ENCODE data around the gene OASL. TPM values are rescaled to one million over a fixed set of nuclear protein-coding genes. Genes with fewer than 3 reads are reported as not detected.
A peak's percentile ranks its signal among the peaks of the same experiment; 100 is the strongest.

Gene OASL
- total RNA-seq, 1 experiment from 2014 or later: not detected

DNA sequence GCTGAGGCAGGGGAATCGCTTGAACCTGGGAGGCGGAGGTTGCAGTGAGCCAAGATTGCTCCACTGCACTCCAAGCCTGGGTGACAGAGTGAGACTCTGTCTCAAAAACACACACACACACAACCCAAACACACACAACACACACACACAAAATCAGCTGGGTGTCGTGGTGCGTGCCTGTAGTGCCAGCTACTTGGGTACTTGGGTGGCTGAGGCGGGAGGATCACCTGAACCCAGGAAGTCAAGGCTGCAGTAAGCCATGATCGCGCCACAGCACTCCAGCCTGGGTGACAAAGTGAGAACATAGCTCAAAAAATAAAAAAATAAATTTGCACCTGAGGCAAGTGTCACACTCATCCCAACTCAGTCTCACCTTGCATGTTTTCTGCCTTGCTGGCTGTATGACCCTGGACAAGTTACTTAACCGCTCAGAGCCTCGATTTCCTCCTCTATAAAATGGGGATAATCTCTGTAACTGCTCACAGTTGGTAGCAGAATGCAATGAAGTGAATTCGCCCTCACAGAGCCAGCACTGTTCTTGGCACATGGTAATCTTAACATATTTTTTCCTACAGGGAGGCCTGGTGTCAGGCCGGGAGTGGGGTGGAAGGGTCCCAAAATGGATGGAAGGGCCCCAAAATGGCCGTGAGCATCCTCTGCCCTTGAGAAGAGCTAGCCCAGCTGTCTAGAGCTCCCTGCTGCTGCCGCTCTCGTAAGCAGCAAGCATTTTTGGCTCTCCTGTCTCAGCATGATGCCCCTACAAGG, 61.3 kb downstream of the OASL start:
- in situ Hi-C loops (cut with HindIII; ENCODE audit: low sequenced_read_pairs): no loop called here
- no peak for DNase-seq (ENCODE audit: low spot score)

DNA sequence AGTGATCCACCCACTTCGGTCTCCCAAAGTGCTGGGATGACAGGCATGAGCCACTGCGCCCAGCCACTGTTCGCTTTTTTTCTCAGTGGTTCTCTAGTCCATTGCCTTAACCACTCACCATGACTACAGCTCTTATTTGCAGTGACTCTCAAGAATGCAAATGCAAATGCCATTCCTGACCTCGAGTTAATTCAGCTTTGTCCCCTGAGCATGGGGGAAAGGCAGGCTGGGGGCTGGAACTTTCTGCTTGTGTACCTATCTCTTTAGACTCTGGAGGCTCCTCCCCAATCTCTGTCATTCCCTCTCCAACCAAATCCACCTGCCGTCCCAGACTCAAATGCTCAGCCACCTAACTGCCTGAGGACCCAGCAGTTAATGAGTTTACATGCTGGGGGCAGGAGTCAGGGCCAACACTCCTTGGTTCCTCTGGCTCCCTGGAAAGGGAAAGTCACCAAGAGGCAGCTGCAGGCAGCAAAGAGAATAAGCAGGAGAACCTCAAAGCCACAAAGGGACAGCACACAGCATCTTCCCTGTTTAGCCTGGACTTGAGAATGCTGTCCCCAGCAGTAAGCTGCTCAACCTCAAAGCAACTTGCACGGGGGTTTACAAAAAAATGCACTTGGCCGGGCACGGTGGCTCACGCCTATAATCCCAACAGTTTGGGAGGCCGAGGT, 66.0 kb downstream of the OASL start:
- in situ Hi-C loops (cut with HindIII; ENCODE audit: low sequenced_read_pairs): no loop called here
- peak; percentile 36 for DNase-seq (ENCODE audit: low spot score)

DNA sequence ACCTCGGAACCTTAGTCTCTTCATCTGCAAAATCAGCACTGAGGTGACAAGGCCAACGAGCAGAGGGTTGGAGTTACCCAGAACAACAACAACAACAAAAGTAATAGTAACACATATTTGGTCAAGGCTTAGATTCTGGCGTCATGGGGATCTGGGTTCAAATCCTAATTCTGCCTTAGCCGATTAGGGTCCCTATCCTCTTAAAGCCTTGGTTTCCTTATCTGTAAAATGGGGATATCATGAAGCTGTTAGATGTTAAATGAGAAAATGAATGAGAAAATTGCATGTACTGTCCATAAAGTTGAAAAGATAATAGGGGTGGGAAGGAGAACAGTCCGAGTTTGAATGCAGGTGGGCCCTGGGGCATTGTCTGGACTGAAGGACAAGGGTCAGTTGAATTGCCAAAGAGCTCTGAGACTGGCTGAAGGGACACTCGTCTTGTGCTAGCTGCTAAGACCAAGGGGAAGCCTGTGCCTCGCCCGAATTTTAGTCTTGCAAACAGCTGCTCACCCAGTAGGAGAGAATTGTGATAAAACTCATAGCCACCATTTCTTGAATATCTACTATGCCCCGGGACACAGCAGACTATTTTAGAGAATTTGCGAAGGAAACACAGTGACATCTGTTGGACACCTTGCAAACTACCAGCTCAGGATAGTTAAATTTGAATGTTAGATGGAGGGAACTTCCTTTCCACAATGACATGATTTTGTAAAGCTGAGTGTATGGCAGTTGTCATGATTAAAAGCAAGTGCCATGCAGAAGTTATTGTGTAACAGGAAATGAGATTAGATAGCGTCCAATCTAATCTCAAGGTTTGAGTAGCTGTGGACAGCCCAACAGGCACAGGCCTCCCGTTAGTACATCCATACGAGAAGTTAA, 67.5 kb downstream of the OASL start:
- peak; percentile 77 for DNase-seq (ENCODE audit: low spot score)
- in situ Hi-C loops (cut with HindIII; ENCODE audit: low sequenced_read_pairs): no loop called here

DNA sequence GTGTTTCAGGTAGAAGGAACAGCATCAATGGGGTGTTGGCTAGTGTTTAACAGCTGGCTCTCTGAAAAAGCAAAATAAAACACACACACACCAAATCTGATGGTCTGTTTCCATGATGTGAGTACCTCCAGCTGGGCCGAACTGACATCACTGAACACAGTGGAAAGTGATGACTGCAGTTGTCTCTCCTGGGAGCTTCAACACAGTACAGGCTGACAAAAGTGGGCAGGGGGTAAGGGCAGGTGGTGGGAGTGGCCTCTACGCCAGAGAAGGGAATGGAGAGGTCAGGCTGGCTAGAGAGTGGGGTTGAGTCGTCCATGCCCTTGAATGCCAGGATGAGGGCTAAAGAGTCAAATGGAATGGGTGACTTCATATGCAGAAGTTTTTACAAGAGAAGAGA, 68.7 kb downstream of the OASL start:
- in situ Hi-C loops (cut with HindIII; ENCODE audit: low sequenced_read_pairs): no loop called here
- no peak for DNase-seq (ENCODE audit: low spot score)

Other genes starting within 250 kb of the OASL start
- 12.0 and 12.2 TPM in 2 replicates for gene SPPL3, start 134.9 kb downstream of the OASL start, total RNA-seq (2014; rRNA removed; shearing (Covaris generic))
- gene HNF1A, start 60.7 kb downstream of the OASL start, total RNA-seq (2014; rRNA removed; shearing (Covaris generic)): not detected in 2 replicates
- 22.2 and 37.1 TPM in 2 replicates for gene C12orf43, start 22.8 kb downstream of the OASL start, total RNA-seq (2014; rRNA removed; shearing (Covaris generic))
- gene P2RX7, start 93.6 kb upstream of the OASL start, total RNA-seq (2014; rRNA removed; shearing (Covaris generic)): not detected in 2 replicates
- gene P2RX4, start 170.9 kb upstream of the OASL start, total RNA-seq (2014; rRNA removed; shearing (Covaris generic)): 20.7 and 48.2 TPM in 2 replicates

Data from G401 (cell line).